WTC11 (cell line): ENCODE results near the gene KRTAP5-1.
A peak's percentile ranks its signal among the peaks of the same experiment; 100 is the strongest.

Experiments
- ATF3 ChIP-seq: sonication (generic); formaldehyde crosslinking; conservative IDR thresholded peaks from 2 replicates; pipeline ENCODE4 v1.8.1; 2022; ENCODE audit warnings: mild to moderate bottlenecking, missing genetic modification reagents
- CREM ChIP-seq: sonication (generic); formaldehyde crosslinking; IDR thresholded peaks from 2 replicates; pipeline ENCODE4 v1.8.1; 2022; ENCODE audit warnings: mild to moderate bottlenecking, missing genetic modification reagents, moderate library complexity
- CTCF ChIP-seq: fragments of 200-600 bp; IDR thresholded peaks from 2 replicates; pipeline ENCODE4 v1.8.0; 2022; ENCODE audit warnings: antibody characterized with exemption
- NR1H2 ChIP-seq: sonication (generic); formaldehyde crosslinking; IDR thresholded peaks from 2 replicates; pipeline ENCODE4 v1.9.0; 2021; ENCODE audit warnings: mild to moderate bottlenecking, moderate library complexity, missing genetic modification reagents
- STAT6 ChIP-seq: sonication (generic); formaldehyde crosslinking; conservative IDR thresholded peaks from 2 replicates; pipeline ENCODE4 v1.8.1; 2023; ENCODE audit warnings: mild to moderate bottlenecking, low read depth, missing genetic modification reagents, moderate library complexity
- USF1 ChIP-seq: sonication (generic); formaldehyde crosslinking; IDR thresholded peaks from 2 replicates; pipeline ENCODE4 v1.8.0; 2022; ENCODE audit warnings: mild to moderate bottlenecking, missing genetic modification reagents
- ZNF263 ChIP-seq: sonication (generic); formaldehyde crosslinking; IDR thresholded peaks from 2 replicates; pipeline ENCODE4 v1.8.1; 2022; ENCODE audit warnings: low read depth, mild to moderate bottlenecking, moderate library complexity, missing genetic modification reagents
- TF ChIP-seq, protein P1 (sequence below): sonication (generic); formaldehyde crosslinking; IDR thresholded peaks from 2 replicates; pipeline ENCODE4 v1.8.0; 2023; ENCODE audit warnings: missing genetic modification reagents, mild to moderate bottlenecking, borderline replicate concordance
- TF ChIP-seq, protein P2 (sequence below): sonication (generic); formaldehyde crosslinking; IDR thresholded peaks from 2 replicates; pipeline ENCODE4 v1.8.1; 2023; ENCODE audit warnings: mild to moderate bottlenecking, missing genetic modification reagents, moderate library complexity

GRCh38 chr11:1548221-1549070, 36.6 kb downstream of the KRTAP5-1 start:
- TF ChIP-seq CTCF, result no peak
- TF ChIP-seq, protein P1, sequence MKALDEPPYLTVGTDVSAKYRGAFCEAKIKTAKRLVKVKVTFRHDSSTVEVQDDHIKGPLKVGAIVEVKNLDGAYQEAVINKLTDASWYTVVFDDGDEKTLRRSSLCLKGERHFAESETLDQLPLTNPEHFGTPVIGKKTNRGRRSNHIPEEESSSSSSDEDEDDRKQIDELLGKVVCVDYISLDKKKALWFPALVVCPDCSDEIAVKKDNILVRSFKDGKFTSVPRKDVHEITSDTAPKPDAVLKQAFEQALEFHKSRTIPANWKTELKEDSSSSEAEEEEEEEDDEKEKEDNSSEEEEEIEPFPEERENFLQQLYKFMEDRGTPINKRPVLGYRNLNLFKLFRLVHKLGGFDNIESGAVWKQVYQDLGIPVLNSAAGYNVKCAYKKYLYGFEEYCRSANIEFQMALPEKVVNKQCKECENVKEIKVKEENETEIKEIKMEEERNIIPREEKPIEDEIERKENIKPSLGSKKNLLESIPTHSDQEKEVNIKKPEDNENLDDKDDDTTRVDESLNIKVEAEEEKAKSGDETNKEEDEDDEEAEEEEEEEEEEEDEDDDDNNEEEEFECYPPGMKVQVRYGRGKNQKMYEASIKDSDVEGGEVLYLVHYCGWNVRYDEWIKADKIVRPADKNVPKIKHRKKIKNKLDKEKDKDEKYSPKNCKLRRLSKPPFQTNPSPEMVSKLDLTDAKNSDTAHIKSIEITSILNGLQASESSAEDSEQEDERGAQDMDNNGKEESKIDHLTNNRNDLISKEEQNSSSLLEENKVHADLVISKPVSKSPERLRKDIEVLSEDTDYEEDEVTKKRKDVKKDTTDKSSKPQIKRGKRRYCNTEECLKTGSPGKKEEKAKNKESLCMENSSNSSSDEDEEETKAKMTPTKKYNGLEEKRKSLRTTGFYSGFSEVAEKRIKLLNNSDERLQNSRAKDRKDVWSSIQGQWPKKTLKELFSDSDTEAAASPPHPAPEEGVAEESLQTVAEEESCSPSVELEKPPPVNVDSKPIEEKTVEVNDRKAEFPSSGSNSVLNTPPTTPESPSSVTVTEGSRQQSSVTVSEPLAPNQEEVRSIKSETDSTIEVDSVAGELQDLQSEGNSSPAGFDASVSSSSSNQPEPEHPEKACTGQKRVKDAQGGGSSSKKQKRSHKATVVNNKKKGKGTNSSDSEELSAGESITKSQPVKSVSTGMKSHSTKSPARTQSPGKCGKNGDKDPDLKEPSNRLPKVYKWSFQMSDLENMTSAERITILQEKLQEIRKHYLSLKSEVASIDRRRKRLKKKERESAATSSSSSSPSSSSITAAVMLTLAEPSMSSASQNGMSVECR (CRISPR knock-in tag), result no peak
- TF ChIP-seq ZNF263, result no peak
- no peak for TF ChIP-seq ATF3 (CRISPR knock-in tag)
- no peak for TF ChIP-seq NR1H2 (CRISPR knock-in tag)
- peak; percentile 29; the same call in 1 of the 2 replicates for TF ChIP-seq USF1 (CRISPR knock-in tag)
- TF ChIP-seq CREM (CRISPR knock-in tag), result no peak
- no peak for TF ChIP-seq STAT6
- TF ChIP-seq, protein P2, sequence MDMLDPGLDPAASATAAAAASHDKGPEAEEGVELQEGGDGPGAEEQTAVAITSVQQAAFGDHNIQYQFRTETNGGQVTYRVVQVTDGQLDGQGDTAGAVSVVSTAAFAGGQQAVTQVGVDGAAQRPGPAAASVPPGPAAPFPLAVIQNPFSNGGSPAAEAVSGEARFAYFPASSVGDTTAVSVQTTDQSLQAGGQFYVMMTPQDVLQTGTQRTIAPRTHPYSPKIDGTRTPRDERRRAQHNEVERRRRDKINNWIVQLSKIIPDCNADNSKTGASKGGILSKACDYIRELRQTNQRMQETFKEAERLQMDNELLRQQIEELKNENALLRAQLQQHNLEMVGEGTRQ (CRISPR knock-in tag), result 0 out of 2 replicates have a peak, but pooled peaks have one; percentile 22
